IMR-90 (cell line): ENCODE results near the gene SLC12A4. TPM values are rescaled to one million over a fixed set of nuclear protein-coding genes. Genes with fewer than 3 reads are reported as not detected.
"Not testable (repeated sequence)": the region's sequence is repeated elsewhere in the genome, so short reads cannot be mapped to it uniquely, and the experiment has no call there.

Source experiments
- ATAC-seq: fragments of 200-7000 bp; cut with Tn5 transposase; 2 replicates; pipeline ENCODE4 v1.9.1; 2020; ENCODE audit warnings: low read depth, mild to moderate bottlenecking, moderate library complexity
- BruUV-seq: library from RNA; stranded (reverse); fragments of 400-500 nt; replicated peaks from 2 replicates; lab custom pipeline; 2021; lab: Mats Ljungman, UMichigan
- CTCF ChIA-PET: fragments of 300-600 bp; formaldehyde crosslinking; extraction: SDS; loops from one replicate; lab custom pipeline; 2021; ENCODE audit warnings: antibody characterized with exemption; lab: Yijun Ruan, JAX
- POLR2A ChIA-PET: fragments of 300-600 bp; sonication (Branson Sonifier 250); formaldehyde crosslinking; loops from one replicate; lab custom pipeline; 2022; ENCODE audit warnings: antibody characterized with exemption; ENCODE audit not compliant: unreplicated experiment; lab: Charles Lee
- DNase-seq: peaks from one replicate; pipeline ENCODE4 v3.0.0; 2013
- H2AFZ ChIP-seq: replicated peaks from 2 replicates; pipeline ENCODE3; 2013; ENCODE audit warnings: low read length, mild to moderate bottlenecking; ENCODE audit not compliant: poor library complexity
- H2AK5ac ChIP-seq: 2 replicates; pipeline ENCODE4 v1.6.1; 2013; ENCODE audit warnings: low read depth, low read length, inconsistent platforms
- H2AK9ac ChIP-seq: replicated peaks from 2 replicates; pipeline ENCODE3; 2013; ENCODE audit warnings: mild to moderate bottlenecking, low read depth, low read length, moderate library complexity; ENCODE audit not compliant: poor library complexity
- H2BK120ac ChIP-seq: 2 replicates; pipeline ENCODE4 v1.6.1; 2013; ENCODE audit warnings: low read depth, low read length, inconsistent platforms
- H2BK15ac ChIP-seq: 3 replicates; pipeline ENCODE4 v1.6.1; 2013; ENCODE audit warnings: low read depth, low read length, inconsistent platforms
- H2BK20ac ChIP-seq: 2 replicates; pipeline ENCODE4 v1.6.1; 2013; ENCODE audit warnings: low read depth, mild to moderate bottlenecking, inconsistent platforms, low read length, moderate library complexity
- H2BK5ac ChIP-seq: 2 replicates; pipeline ENCODE4 v1.6.1; 2013; ENCODE audit warnings: mild to moderate bottlenecking, low read depth, low read length, inconsistent platforms; ENCODE audit not compliant: poor library complexity, severe bottlenecking
- H3K14ac ChIP-seq: replicated peaks from 2 replicates; pipeline ENCODE4 v1.6.1; 2013; ENCODE audit warnings: low read depth, low read length, inconsistent platforms
- H3K18ac ChIP-seq: 2 replicates; pipeline ENCODE4 v1.6.1; 2013; ENCODE audit warnings: low read depth, low read length, control low read depth
- H3K23ac ChIP-seq: 2 replicates; pipeline ENCODE4 v1.6.1; 2013; ENCODE audit warnings: low read depth, low read length, inconsistent platforms
- H3K27ac ChIP-seq: 2 replicates; pipeline ENCODE4 v1.5.1; 2013; ENCODE audit warnings: mild to moderate bottlenecking, control low read depth, low read length; ENCODE audit not compliant: insufficient read depth
- H3K27me3 ChIP-seq: 2 replicates; pipeline ENCODE4 v1.6.1; 2013; ENCODE audit warnings: low read length; ENCODE audit not compliant: control insufficient read depth, insufficient read depth
- H3K36me3 ChIP-seq: 2 replicates; pipeline ENCODE4 v1.6.1; 2013; ENCODE audit warnings: low read length, mixed read lengths; ENCODE audit not compliant: control insufficient read depth, insufficient read depth
- H3K4ac ChIP-seq: 2 replicates; pipeline ENCODE4 v1.6.1; 2013; ENCODE audit warnings: low read depth, low read length, inconsistent platforms
- H3K4me1 ChIP-seq: 2 replicates; pipeline ENCODE4 v1.6.1; 2013; ENCODE audit warnings: low read length, mixed read lengths; ENCODE audit not compliant: control insufficient read depth, insufficient read depth
- H3K4me2 ChIP-seq: 2 replicates; pipeline ENCODE4 v1.6.1; 2013; ENCODE audit warnings: low read depth, mild to moderate bottlenecking, control low read depth, low read length, moderate library complexity
- H3K4me3 ChIP-seq: 2 replicates; pipeline ENCODE4 v1.5.1; 2013; ENCODE audit warnings: low read depth, mild to moderate bottlenecking, control low read depth, low read length, moderate library complexity; ENCODE audit not compliant: insufficient read depth
- H3K56ac ChIP-seq: 2 replicates; pipeline ENCODE4 v1.6.1; 2013; ENCODE audit warnings: low read length, inconsistent platforms; ENCODE audit not compliant: insufficient read depth; ENCODE audit errors: extremely low read depth
- H3K79me1 ChIP-seq, 2 experiments: 2 replicates each; pipeline ENCODE4 v1.6.1; 2013; ENCODE audit warnings: low read length in 2 of 2, inconsistent platforms in 1 of 2, low read depth in 1 of 2
- H3K9ac ChIP-seq: 2 replicates; pipeline ENCODE4 v1.6.1; 2013; ENCODE audit warnings: low read depth, low read length, control low read depth
- H3K9me1 ChIP-seq: 2 replicates; pipeline ENCODE4 v1.6.1; 2013; ENCODE audit warnings: low read length, inconsistent platforms; ENCODE audit not compliant: insufficient read depth
- H3K9me3 ChIP-seq: 2 replicates; pipeline ENCODE4 v1.6.1; 2013; ENCODE audit warnings: low read length; ENCODE audit not compliant: control insufficient read depth, insufficient read depth
- H4K20me1 ChIP-seq: 2 replicates; pipeline ENCODE4 v1.6.1; 2013; ENCODE audit warnings: low read length, inconsistent platforms; ENCODE audit not compliant: insufficient read depth
- H4K5ac ChIP-seq: 2 replicates; pipeline ENCODE4 v1.6.1; 2013; ENCODE audit warnings: mild to moderate bottlenecking, low read depth, low read length, control low read depth
- H4K8ac ChIP-seq, 2 experiments: 2 replicates each; pipeline ENCODE4 v1.6.1; 2013; ENCODE audit warnings: low read depth in 2 of 2, low read length in 2 of 2, control low read depth in 1 of 2, inconsistent platforms in 1 of 2
- H4K91ac ChIP-seq: 2 replicates; pipeline ENCODE4 v1.6.1; 2013; ENCODE audit warnings: low read depth, low read length, inconsistent platforms; ENCODE audit not compliant: insufficient read depth
- WGBS, 2 experiments: methylation state at CpG; one replicate each; pipeline versions ENCODE4 v1.1.5 to v1.1.7; 2013; ENCODE audit warnings: missing lambda C conversion rate in 2 of 2; ENCODE audit not compliant: insufficient read length in 1 of 2; ENCODE audit errors: extremely low coverage in 2 of 2; 5-methylcytosine and 5-hydroxymethylcytosine counted together
- dilution Hi-C: fragments of 300-500 bp; cut with HindIII; formaldehyde crosslinking; loops from one replicate; pipeline ENCODE4 v1.14.3; 2018; ENCODE audit warnings: low sequenced_read_pairs; ENCODE audit not compliant: unreplicated experiment
- in situ Hi-C: fragments of 300-500 bp; cut with MboI; formaldehyde crosslinking; loops from 3 replicates; pipeline ENCODE4 v1.14.3; 2019; ENCODE audit warnings: low sequenced_read_pairs, inconsistent platforms, mixed read lengths
- intact Hi-C: fragments of 100-400 bp; cut with micrococcal nuclease; formaldehyde crosslinking; loops from 2 replicates; pipeline ENCODE4 v1.10.0; 2022
- polyA plus RNA-seq, 3 experiments: library from polyadenylated mRNA; depleted of rRNA; stranded (reverse); fragments of >200 nt; gene quantifications; 2 replicates each; pipeline ENCODE4 v1.2.3, GENCODE V29; 2012; ENCODE audit warnings: low replicate concordance in 1 of 3
- total RNA-seq: library from RNA; depleted of rRNA; stranded (reverse); fragments of >200 nt; gene quantifications from 2 replicates; pipeline ENCODE4 v1.2.3, GENCODE V29; 2012

The SLC12A4 gene
- total and polyA plus RNA-seq, 2 of the 4 experiments (the other 2 are of a cell fraction), result 36.6 to 132 TPM

GRCh38 chr16:67994040-67994408, 25.6 kb upstream of the SLC12A4 start:
- no CpG with 5 or more reads among the region's 6 CpGs for WGBS, 2 experiments
- H3K27ac ChIP-seq, H3K9me1 ChIP-seq, BruUV-seq, intact Hi-C loops, H3K36me3 ChIP-seq, H3K4ac ChIP-seq, H3K4me1 ChIP-seq, H3K9ac ChIP-seq, H3K9me3 ChIP-seq, H2BK20ac ChIP-seq, H3K4me2 ChIP-seq, DNase-seq, H4K20me1 ChIP-seq, H4K5ac ChIP-seq, dilution Hi-C loops, H3K79me1 ChIP-seq, H3K23ac ChIP-seq, H3K18ac ChIP-seq, H2BK5ac ChIP-seq, H2BK15ac ChIP-seq, H4K91ac ChIP-seq, H2AK5ac ChIP-seq, in situ Hi-C loops, H2BK120ac ChIP-seq, H3K27me3 ChIP-seq, H3K56ac ChIP-seq, H2AK9ac ChIP-seq, H3K14ac ChIP-seq, ATAC-seq, H3K4me3 ChIP-seq, CTCF ChIA-PET: not testable (repeated sequence)
- Histone ChIP-seq H4K8ac (peak overlapping the region in 1 of 2 experiments; percentile 79; a peak in 2 of 4 replicates), H2AFZ (peak overlapping the region; percentile 94)
- POLR2A ChIA-PET, result interaction anchor here (0.5 kb wide), 1 partner anchor 249 kb away, joined by 6 read pairs; no protein-coding TSS in a partner anchor
